Measurements from ENCODE around the gene ANTXR1. TPM values are rescaled to one million over a fixed set of nuclear protein-coding genes. Genes with fewer than 3 reads are reported as not detected.

ANTXR1 gene
- total and polyA plus RNA-seq, 2 donors (not counting 3 experiments of a cell fraction or from before 2014, with no cell fraction given) = 4.2 to 17.3 TPM

DNA sequence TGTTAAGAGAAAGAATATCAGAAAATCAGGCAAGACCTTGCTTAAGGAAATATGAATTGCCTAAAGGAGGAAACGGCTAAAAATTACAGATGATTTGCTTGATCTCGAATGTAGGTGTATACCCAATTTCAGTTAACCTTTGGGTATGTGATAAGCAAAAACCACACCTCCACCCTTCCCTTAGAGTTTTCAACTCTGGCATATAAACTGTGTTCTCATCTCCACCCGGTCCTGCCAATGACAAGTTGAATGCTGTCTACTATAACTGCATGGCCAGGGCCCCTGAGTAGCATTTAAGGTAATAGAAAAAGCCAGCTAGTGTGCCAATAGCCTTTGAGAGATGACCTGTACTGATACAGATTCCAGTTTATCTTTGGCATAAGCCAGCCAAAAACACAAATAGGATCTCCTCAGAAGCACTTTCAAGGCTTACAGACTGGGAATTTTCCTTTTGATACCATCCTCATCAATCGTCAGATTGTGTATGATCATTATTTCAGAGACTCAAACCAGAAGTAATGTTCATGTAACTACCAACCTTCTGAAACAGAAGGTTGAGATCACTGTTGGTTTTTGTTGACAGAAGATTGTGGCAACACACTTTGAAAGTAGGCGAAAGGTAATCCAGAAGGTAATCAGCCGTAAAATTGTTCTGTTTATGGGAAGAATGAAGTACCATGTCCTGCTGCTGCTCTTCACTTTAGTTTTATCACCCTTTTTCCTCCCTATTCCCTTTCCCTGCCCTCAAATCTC is 211.0 kb downstream of the ANTXR1 start:
- H3K27me3 ChIP-seq (ENCODE audit: control insufficient read depth in 2 of 2, insufficient read depth in 2 of 2, low read length in 2 of 2) = no peaks in the 10 kb centered on the region
- no peaks in the 10 kb centered on the region for H3K9me3 ChIP-seq (replicated peaks; ENCODE audit: control insufficient read depth, insufficient read depth, low read length)
- H3K9ac ChIP-seq (replicated peaks; ENCODE audit: extremely low read depth, insufficient read depth, low read length) = no peak overlapping the region
- POLR2A ChIA-PET = interaction anchor here (0.7 kb wide), 1 partner anchor 61 kb away, joined by 3 read pairs; no protein-coding TSS in a partner anchor
- no peaks in the 10 kb centered on the region for H3K79me2 ChIP-seq (ENCODE audit: control insufficient read depth, insufficient read depth, low read length)
- DNase-seq (ENCODE audit: low read depth, low spot score) (no peak), FAIRE-seq (no peak)
- peak overlapping the region; percentile 30 for H3K27ac ChIP-seq (ENCODE audit: insufficient read depth, low read depth, low read length)
- H3K9me1 ChIP-seq (replicated peaks; ENCODE audit: control insufficient read depth, extremely low read depth, insufficient read depth, low read length) = no peaks in the 10 kb centered on the region
- no peak for TF ChIP-seq JUN (IDR thresholded peaks at IDR 0.05; ENCODE audit: borderline replicate concordance, insufficient read depth, insufficient read length, low read depth)
- H4K20me1 ChIP-seq (replicated peaks; ENCODE audit: control insufficient read depth, extremely low read depth, insufficient read depth, low read length) = no peaks in the 10 kb centered on the region
- H3K4me3 ChIP-seq (replicated peaks in 1 of 3; ENCODE audit: insufficient read depth in 1 of 3, low read depth in 1 of 3, low read length in 3 of 3) = no peak overlapping the region
- no TSS peak for BruUV-seq (replicated peaks)
- no peaks in the 10 kb centered on the region for H3K36me3 ChIP-seq (ENCODE audit: control insufficient read depth in 2 of 2, extremely low read depth in 1 of 2, insufficient read depth in 2 of 2, low read length in 2 of 2)
- CTCF ChIA-PET = interaction anchor here (1.4 kb wide), 1 partner anchor 16 kb away, joined by 6 read pairs; no protein-coding TSS in a partner anchor
- H2AFZ ChIP-seq (ENCODE audit: low read depth, low read length) = no peak overlapping the region
- dilution Hi-C loops (cut with MboI; ENCODE audit: extremely low pct_ligation_motif_present, low sequenced_read_pairs) (no loop called here), intact Hi-C loops (cut with micrococcal nuclease) (loop anchor here (1.0 kb wide), 1 partner anchor 30 kb away; no protein-coding TSS in a partner anchor)
- no peak overlapping the region for H3K4me2 ChIP-seq (ENCODE audit: insufficient read depth, low read length)
- H3K4me1 ChIP-seq (ENCODE audit: control insufficient read depth, extremely low read depth, insufficient read depth, low read length) = peaks cover 21% of the 10 kb centered on the region

- TF ChIP-seq FOS (IDR thresholded peaks at IDR 0.05; ENCODE audit: borderline replicate concordance, insufficient read depth, low read length) (no peak), GATA2 (IDR thresholded peaks at IDR 0.05; ENCODE audit: insufficient read depth, insufficient read length, low read depth, low read length) (no peak), JUN (IDR thresholded peaks at IDR 0.05; ENCODE audit: borderline replicate concordance, insufficient read depth, insufficient read length, low read depth) (no peak), CTCF (IDR thresholded peaks at IDR 0.05; ENCODE audit: extremely low read depth in 1 of 2, insufficient read depth in 1 of 2, low read depth in 1 of 2, low read length in 2 of 2) (no peak), MAX (IDR thresholded peaks at IDR 0.05; ENCODE audit: insufficient read depth, insufficient read length) (no peak), EZH2 (IDR thresholded peaks at IDR 0.05; ENCODE audit: borderline replicate concordance, low read depth, low read length, severe bottlenecking) (no peak), POLR2AphosphoS5 (IDR thresholded peaks at IDR 0.05; ENCODE audit: insufficient read depth, low read depth, low read length) (no peak), POLR2A (IDR thresholded peaks at IDR 0.05; ENCODE audit: low read depth, low read length) (no peak), MYC (IDR thresholded peaks at IDR 0.05; ENCODE audit: low read depth, low read length) (no peak)
- dilution Hi-C loops (cut with MboI; ENCODE audit: extremely low pct_ligation_motif_present, low sequenced_read_pairs) (no loop called here), intact Hi-C loops (cut with micrococcal nuclease) (no loop called here)
- Histone ChIP-seq H3K9ac (replicated peaks; ENCODE audit: extremely low read depth, insufficient read depth, low read length) (no peak overlapping the region), H3K27ac (ENCODE audit: insufficient read depth, low read depth, low read length) (no peak overlapping the region), H3K79me2 (ENCODE audit: control insufficient read depth, insufficient read depth, low read length) (no peaks in the 10 kb centered on the region), H3K4me2 (ENCODE audit: insufficient read depth, low read length) (no peak overlapping the region), H4K20me1 (replicated peaks; ENCODE audit: control insufficient read depth, extremely low read depth, insufficient read depth, low read length) (no peaks in the 10 kb centered on the region), H3K9me1 (replicated peaks; ENCODE audit: control insufficient read depth, extremely low read depth, insufficient read depth, low read length) (no peaks in the 10 kb centered on the region), H3K9me3 (replicated peaks; ENCODE audit: control insufficient read depth, insufficient read depth, low read length) (no peaks in the 10 kb centered on the region), H3K4me3 (replicated peaks in 1 of 3; ENCODE audit: insufficient read depth in 1 of 3, low read depth in 1 of 3, low read length in 3 of 3) (no peak overlapping the region), H2AFZ (ENCODE audit: low read depth, low read length) (no peak overlapping the region), H3K36me3 (ENCODE audit: control insufficient read depth in 2 of 2, extremely low read depth in 1 of 2, insufficient read depth in 2 of 2, low read length in 2 of 2) (no peaks in the 10 kb centered on the region), H3K27me3 (ENCODE audit: control insufficient read depth in 2 of 2, insufficient read depth in 2 of 2, low read length in 2 of 2) (no peaks in the 10 kb centered on the region), H3K4me1 (ENCODE audit: control insufficient read depth, extremely low read depth, insufficient read depth, low read length) (peaks cover 21% of the 10 kb centered on the region)
- no peak for DNase-seq (ENCODE audit: low read depth, low spot score)
- ChIA-PET POLR2A (no interaction called here), CTCF (no interaction called here)
- BruUV-seq (replicated peaks) = no TSS peak
- FAIRE-seq = no peak
These were observed 211.5 kb downstream of the ANTXR1 start for GRCh38 chr2:69224512-69224837.
